Progenitor cell of endocrine pancreas (in vitro differentiated cells): ENCODE measurements around the gene PKDCC. TPM values are rescaled to one million over a fixed set of nuclear protein-coding genes. Genes with fewer than 3 reads are reported as not detected.

ENCODE experiments used
- DNase-seq: peaks from one replicate; pipeline ENCODE4 v3.0.0; 2021; ENCODE audit warnings: low spot score; ENCODE audit not compliant: unreplicated experiment
- H3K27ac Mint-ChIP-seq: 2 replicates; pipeline ENCODE4 v1.8.0; 2021; ENCODE audit warnings: mild to moderate bottlenecking, moderate library complexity, mixed read lengths
- H3K27me3 Mint-ChIP-seq: 2 replicates; pipeline ENCODE4 v1.8.0; 2021; ENCODE audit warnings: mixed read lengths
- H3K36me3 Mint-ChIP-seq: 2 replicates; pipeline ENCODE4 v1.8.0; 2022; ENCODE audit warnings: mixed read lengths; ENCODE audit not compliant: insufficient read depth
- H3K4me1 Mint-ChIP-seq: 2 replicates; pipeline ENCODE4 v1.8.0; 2021; ENCODE audit warnings: low read depth, mixed read lengths
- H3K4me3 Mint-ChIP-seq: 2 replicates; pipeline ENCODE4 v1.8.0; 2021; ENCODE audit warnings: low read depth, mild to moderate bottlenecking, moderate library complexity, mixed read lengths
- H3K9me3 Mint-ChIP-seq: 2 replicates; pipeline ENCODE4 v1.8.0; 2021; ENCODE audit warnings: low read depth, mixed read lengths
- total RNA-seq: library from RNA; stranded (reverse); gene quantifications from 2 replicates; pipeline ENCODE4 v1.2.1, GENCODE V29; 2021
- TF ChIP-seq, protein P1 (sequence below): fragments of 200-600 bp; sonication (generic); IDR thresholded peaks from one replicate; pipeline ENCODE4 v1.5.0; 2021; ENCODE audit warnings: antibody characterized with exemption, mild to moderate bottlenecking; ENCODE audit not compliant: unreplicated experiment

PKDCC gene
- total RNA-seq, 1 donor from 2014 or later: 335 TPM

DNA sequence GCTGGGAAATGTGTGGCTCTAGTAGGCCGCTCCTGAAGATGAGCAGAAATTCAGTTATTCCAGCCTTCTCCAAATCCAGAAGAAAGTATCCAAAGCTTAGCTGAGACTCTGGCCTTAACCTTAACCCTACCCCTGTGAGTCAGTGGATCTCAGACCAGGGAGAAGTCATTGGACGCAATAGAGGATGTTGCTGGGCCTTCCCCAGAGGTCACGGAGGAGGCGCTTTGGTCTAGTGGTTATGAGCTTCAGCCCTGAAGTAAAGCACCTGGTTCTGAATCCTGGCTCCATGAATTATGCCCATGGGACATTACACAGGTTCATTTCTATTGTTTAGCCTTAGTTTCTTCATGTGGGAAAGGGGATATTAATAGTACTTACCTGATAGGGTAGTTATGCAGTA, 24.0 kb downstream of the PKDCC start:
- TF ChIP-seq, protein P1, sequence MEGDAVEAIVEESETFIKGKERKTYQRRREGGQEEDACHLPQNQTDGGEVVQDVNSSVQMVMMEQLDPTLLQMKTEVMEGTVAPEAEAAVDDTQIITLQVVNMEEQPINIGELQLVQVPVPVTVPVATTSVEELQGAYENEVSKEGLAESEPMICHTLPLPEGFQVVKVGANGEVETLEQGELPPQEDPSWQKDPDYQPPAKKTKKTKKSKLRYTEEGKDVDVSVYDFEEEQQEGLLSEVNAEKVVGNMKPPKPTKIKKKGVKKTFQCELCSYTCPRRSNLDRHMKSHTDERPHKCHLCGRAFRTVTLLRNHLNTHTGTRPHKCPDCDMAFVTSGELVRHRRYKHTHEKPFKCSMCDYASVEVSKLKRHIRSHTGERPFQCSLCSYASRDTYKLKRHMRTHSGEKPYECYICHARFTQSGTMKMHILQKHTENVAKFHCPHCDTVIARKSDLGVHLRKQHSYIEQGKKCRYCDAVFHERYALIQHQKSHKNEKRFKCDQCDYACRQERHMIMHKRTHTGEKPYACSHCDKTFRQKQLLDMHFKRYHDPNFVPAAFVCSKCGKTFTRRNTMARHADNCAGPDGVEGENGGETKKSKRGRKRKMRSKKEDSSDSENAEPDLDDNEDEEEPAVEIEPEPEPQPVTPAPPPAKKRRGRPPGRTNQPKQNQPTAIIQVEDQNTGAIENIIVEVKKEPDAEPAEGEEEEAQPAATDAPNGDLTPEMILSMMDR: no peak
- H3K27me3 Mint-ChIP-seq: peaks cover 7% of the 10 kb centered on the region
- no peak for DNase-seq
- H3K27ac Mint-ChIP-seq: no peak overlapping the region
- no peak overlapping the region for H3K4me3 Mint-ChIP-seq
- no peaks in the 10 kb centered on the region for H3K9me3 Mint-ChIP-seq
- peaks cover 23% of the 10 kb centered on the region for H3K4me1 Mint-ChIP-seq
- H3K36me3 Mint-ChIP-seq: no peaks in the 10 kb centered on the region

DNA sequence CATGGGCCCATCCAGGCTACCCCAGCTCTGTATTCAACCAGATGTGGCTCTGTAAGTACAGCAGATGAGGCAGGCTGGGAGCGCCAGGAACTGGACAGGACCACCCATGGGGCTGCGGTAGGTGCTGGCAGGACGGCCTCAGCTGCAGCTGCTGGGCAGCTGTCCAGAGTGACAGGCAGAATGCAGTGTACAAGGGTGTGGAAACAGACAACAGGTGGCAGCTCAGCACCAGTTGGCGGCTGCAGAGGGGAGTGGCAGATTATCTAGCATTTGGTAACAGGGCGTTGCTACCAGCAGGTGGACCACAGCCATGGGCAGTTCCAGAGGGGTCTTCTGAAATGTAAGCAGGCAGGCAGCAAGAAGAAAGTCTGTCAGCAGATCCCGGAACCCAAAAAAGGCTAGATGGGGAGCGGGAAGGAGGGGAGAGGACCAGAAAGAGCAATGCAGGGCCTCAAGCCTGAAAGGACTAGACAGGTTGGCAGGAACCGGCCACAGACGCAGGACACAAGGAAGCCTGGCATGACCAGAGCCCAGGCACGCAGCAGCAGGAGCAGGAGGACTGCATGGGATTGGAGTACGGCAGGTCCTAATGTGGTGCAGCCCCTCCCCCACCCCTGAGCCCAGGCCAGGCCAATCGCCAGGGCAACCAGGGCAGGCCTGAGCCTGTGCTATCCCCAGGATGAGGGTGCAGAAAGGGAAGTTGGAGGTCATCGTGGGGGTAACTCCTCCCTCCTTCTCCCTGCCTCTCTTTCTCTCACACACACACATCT, 24.7 kb downstream of the PKDCC start:
- Mint-ChIP-seq H3K27ac (no peak overlapping the region), H3K4me3 (no peak overlapping the region), H3K4me1 (peaks cover 23% of the 10 kb centered on the region), H3K9me3 (no peaks in the 10 kb centered on the region), H3K27me3 (peaks cover 7% of the 10 kb centered on the region), H3K36me3 (no peaks in the 10 kb centered on the region)
- DNase-seq: no peak
- TF ChIP-seq, protein P1: peak; percentile 10

DNA sequence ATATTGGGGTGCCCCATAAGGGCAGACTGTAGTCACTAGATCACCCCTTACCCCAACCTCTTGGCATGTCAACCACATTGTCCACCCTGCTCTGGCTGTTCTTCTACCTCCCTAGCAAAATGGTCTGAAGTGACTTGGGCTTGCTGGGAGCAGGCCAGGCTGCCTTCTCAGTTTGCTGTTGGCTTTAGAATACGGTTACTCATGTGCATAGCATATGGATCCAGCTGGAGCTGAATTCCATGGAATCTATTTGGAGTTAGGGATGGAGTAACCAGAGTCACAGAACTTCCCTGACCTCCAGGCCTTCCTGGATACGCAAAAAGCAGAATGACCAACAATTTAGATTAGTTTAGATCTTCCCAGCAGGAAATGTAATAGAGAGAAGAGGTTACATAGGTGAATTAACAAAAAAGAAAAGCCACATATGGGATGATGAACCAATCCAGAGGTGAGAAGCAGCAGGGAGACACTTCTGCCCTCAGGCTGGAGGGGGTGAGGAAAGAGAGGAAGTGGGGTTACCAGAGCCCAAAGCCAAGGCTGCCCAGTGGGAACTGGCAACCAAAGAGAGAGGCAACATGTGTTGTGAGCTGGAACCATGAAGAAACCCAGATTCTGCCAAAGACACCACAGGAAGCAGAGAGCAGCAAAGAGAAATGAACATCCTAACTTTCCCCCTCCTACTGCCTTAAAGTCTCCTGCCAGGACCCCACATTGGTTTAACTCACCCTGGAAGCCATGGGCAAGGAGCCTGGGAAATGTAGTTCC, 26.1 kb downstream of the PKDCC start:
- no peak overlapping the region for H3K27ac Mint-ChIP-seq
- H3K4me1 Mint-ChIP-seq: peaks cover 15% of the 10 kb centered on the region
- no peaks in the 10 kb centered on the region for H3K36me3 Mint-ChIP-seq
- H3K4me3 Mint-ChIP-seq: no peak overlapping the region
- TF ChIP-seq, protein P1: no peak
- DNase-seq: no peak
- no peaks in the 10 kb centered on the region for H3K9me3 Mint-ChIP-seq
- peaks cover 4% of the 10 kb centered on the region for H3K27me3 Mint-ChIP-seq

DNA sequence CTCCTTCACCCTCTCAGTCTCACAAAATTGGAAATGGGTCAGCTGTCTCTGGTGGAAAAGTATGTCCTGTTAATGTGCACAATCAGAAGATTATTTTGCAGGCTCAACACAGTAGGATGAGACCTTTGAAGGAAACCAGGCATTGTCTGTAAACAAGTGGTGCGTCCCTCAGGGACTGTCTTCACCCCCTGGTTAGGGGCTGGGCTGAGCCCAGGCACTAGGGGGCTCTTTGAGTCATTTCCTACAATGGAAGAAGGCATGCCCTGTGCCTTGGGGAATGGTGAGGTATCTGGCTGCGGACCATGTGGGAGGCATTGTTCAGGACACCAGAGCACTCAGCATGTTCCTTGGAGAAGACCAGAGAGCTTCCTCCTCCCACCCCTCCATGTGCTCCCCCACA, 26.8 kb downstream of the PKDCC start:
- Mint-ChIP-seq H3K9me3 (no peaks in the 10 kb centered on the region), H3K4me1 (peaks cover 15% of the 10 kb centered on the region), H3K27me3 (no peaks in the 10 kb centered on the region), H3K27ac (no peak overlapping the region), H3K36me3 (no peaks in the 10 kb centered on the region), H3K4me3 (no peak overlapping the region)
- DNase-seq: no peak
- TF ChIP-seq, protein P1: no peak

DNA sequence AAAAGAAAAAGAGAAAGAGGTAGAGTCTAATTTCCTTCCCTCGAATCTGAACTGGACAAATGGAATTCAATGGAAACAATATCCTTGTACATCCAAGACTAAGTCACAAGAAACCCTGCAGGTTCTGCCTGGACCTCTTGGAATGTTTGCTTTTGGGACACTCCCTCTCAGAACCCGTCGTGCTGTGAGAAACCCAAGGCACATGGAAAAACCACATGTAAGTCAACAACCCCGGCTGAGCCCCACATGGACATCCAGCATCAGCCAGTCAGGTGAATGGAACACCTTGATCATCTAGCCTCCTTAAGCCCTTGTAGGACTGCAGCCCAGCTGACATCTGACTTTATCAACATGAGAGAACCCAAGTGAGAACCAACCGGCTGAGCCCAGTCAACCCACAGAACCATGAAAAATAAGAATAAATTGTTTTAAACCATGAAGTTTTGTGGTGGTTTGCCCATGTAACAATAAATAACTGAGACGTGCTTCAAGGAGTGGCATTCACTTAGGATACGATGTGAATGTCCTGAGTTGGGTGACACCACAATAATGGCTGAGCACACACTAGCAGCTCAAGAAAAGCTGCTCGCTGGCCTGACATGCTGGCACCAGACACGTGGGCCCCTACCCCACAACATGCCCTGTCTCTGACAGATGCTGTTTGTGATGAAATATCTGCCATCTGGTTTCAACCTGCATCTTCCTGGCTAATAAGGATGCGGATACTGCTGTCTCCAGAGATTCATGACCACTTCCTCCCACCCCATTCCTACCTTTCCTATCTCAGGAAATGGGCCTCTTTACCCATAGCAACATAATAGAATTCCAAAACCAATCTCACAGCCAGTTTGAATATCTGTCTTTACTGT, 28.8 kb downstream of the PKDCC start:
- Mint-ChIP-seq H3K36me3 (no peaks in the 10 kb centered on the region), H3K9me3 (no peaks in the 10 kb centered on the region), H3K27ac (no peak overlapping the region), H3K4me1 (peaks cover 19% of the 10 kb centered on the region), H3K4me3 (no peak overlapping the region), H3K27me3 (no peaks in the 10 kb centered on the region)
- TF ChIP-seq, protein P1: no peak
- no peak for DNase-seq
